ENCODE data around the gene ACADVL.

Gene ACADVL

DNA sequence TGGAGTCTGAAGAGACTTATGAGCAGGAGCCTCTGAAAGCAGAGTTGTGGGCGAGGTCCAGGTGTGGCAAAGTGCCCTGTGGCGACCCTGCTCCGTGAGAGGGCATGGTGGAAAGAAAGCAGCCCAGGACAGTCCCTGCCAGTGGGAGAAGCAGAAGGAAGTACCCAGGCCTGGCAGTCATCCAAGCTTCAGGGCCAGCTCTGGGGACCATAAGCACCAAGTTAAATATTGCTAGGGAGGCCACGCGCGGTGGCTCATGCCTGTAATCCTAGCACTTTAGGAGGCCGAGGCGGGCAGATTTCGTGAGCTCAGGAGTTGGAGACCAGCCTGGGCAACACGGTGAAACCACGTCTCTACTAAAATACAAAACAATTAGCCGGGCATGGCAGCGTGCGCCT is 35.6 kb upstream of the ACADVL start:
- H3K4me2 ChIP-seq (ENCODE audit: low read depth, low read length, poor library complexity, severe bottlenecking), result no peak overlapping the region
- no peaks in the 10 kb centered on the region for H4K20me1 ChIP-seq (ENCODE audit: low read depth, low read length)
- H3K79me2 ChIP-seq (ENCODE audit: insufficient read depth, low read length), result no peaks in the 10 kb centered on the region
- TF ChIP-seq, protein P1, sequence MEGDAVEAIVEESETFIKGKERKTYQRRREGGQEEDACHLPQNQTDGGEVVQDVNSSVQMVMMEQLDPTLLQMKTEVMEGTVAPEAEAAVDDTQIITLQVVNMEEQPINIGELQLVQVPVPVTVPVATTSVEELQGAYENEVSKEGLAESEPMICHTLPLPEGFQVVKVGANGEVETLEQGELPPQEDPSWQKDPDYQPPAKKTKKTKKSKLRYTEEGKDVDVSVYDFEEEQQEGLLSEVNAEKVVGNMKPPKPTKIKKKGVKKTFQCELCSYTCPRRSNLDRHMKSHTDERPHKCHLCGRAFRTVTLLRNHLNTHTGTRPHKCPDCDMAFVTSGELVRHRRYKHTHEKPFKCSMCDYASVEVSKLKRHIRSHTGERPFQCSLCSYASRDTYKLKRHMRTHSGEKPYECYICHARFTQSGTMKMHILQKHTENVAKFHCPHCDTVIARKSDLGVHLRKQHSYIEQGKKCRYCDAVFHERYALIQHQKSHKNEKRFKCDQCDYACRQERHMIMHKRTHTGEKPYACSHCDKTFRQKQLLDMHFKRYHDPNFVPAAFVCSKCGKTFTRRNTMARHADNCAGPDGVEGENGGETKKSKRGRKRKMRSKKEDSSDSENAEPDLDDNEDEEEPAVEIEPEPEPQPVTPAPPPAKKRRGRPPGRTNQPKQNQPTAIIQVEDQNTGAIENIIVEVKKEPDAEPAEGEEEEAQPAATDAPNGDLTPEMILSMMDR (IDR thresholded peaks at IDR 0.05; ENCODE audit: insufficient read depth, low read length, poor library complexity, severe bottlenecking), result no peak
- no peak for TF ChIP-seq EZH2phosphoT487 (conservative IDR thresholded peaks at IDR 0.05; ENCODE audit: low read length)
- H3K36me3 ChIP-seq (ENCODE audit: low read length), result no peaks in the 10 kb centered on the region
- no peaks in the 10 kb centered on the region for H3K9me3 ChIP-seq (ENCODE audit: insufficient read depth, low read length)
- H3K9ac ChIP-seq (ENCODE audit: low read length), result no peak overlapping the region
- no peak overlapping the region for H3K4me3 ChIP-seq (ENCODE audit: insufficient read depth, low read length, poor library complexity, severe bottlenecking)
- H3K9me2 ChIP-seq (replicated peaks; ENCODE audit: insufficient read depth, low read length), result no peaks in the 10 kb centered on the region
- H3K27me3 ChIP-seq (ENCODE audit: low read length), result no peaks in the 10 kb centered on the region
- H3F3A ChIP-seq (ENCODE audit: insufficient read depth), result no peaks in the 10 kb centered on the region
- no peak overlapping the region for H2AFZ ChIP-seq (ENCODE audit: low read depth, low read length, severe bottlenecking)
- no peak overlapping the region for H3K27ac ChIP-seq (ENCODE audit: low read depth, low read length)

DNA sequence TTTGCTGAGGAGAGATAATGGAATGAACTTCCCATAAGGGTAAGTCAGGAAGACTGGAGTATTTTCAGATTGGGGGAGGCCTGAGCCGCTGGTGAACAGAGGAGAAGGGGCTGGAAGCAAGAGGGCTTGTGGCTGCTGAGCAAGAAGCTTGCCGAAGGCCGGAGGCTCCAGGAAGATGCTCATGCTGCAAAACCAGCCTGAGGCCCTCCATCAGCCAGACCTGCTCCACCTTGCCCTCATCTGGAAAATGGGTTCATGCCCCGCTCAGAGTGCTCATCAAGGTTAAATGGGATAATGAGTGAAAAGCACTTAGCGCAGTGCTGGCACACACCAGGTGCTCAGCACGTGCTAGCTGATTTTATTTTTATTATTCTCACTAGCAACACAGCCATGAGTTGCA is 35.1 kb upstream of the ACADVL start:
- Histone ChIP-seq H3K4me3 (ENCODE audit: insufficient read depth, low read length, poor library complexity, severe bottlenecking) (no peak overlapping the region), H3K9me2 (replicated peaks; ENCODE audit: insufficient read depth, low read length) (no peaks in the 10 kb centered on the region), H4K20me1 (ENCODE audit: low read depth, low read length) (no peaks in the 10 kb centered on the region), H3K9me3 (ENCODE audit: insufficient read depth, low read length) (no peaks in the 10 kb centered on the region), H2AFZ (ENCODE audit: low read depth, low read length, severe bottlenecking) (no peak overlapping the region), H3K27me3 (ENCODE audit: low read length) (no peaks in the 10 kb centered on the region), H3K9ac (ENCODE audit: low read length) (no peak overlapping the region), H3K79me2 (ENCODE audit: insufficient read depth, low read length) (no peaks in the 10 kb centered on the region), H3K27ac (ENCODE audit: low read depth, low read length) (no peak overlapping the region), H3K36me3 (ENCODE audit: low read length) (no peaks in the 10 kb centered on the region), H3F3A (ENCODE audit: insufficient read depth) (no peaks in the 10 kb centered on the region), H3K4me2 (ENCODE audit: low read depth, low read length, poor library complexity, severe bottlenecking) (no peak overlapping the region)
- no peak for TF ChIP-seq EZH2phosphoT487 (conservative IDR thresholded peaks at IDR 0.05; ENCODE audit: low read length)
- TF ChIP-seq, protein P1 (IDR thresholded peaks at IDR 0.05; ENCODE audit: insufficient read depth, low read length, poor library complexity, severe bottlenecking), result no peak

DNA sequence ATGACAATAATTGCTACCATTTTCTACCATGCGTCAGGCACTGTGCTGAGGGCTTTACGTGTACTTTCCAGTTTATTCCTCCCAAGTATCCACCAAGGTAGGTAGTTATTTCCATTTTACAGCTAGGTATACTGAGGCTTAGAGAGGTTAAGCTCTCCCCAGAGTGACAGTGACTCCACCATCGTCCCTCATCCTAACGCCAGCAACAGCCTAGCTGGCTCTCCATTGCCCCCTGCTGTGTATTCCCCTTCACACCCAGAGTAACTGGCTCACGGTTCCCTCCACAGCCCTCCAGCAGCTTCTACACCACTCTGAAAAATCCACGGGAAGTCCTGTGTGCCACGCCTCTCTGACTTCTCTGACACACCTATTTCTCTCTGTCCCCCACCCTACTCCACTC is 33.5 kb upstream of the ACADVL start:
- Histone ChIP-seq H4K20me1 (ENCODE audit: low read depth, low read length) (no peaks in the 10 kb centered on the region), H3K36me3 (ENCODE audit: low read length) (no peaks in the 10 kb centered on the region), H2AFZ (ENCODE audit: low read depth, low read length, severe bottlenecking) (no peak overlapping the region), H3K9ac (ENCODE audit: low read length) (no peak overlapping the region), H3K9me3 (ENCODE audit: insufficient read depth, low read length) (no peaks in the 10 kb centered on the region), H3K27me3 (ENCODE audit: low read length) (no peaks in the 10 kb centered on the region), H3K4me2 (ENCODE audit: low read depth, low read length, poor library complexity, severe bottlenecking) (no peak overlapping the region), H3K27ac (ENCODE audit: low read depth, low read length) (no peak overlapping the region), H3K79me2 (ENCODE audit: insufficient read depth, low read length) (no peaks in the 10 kb centered on the region), H3F3A (ENCODE audit: insufficient read depth) (no peaks in the 10 kb centered on the region), H3K9me2 (replicated peaks; ENCODE audit: insufficient read depth, low read length) (no peaks in the 10 kb centered on the region), H3K4me3 (ENCODE audit: insufficient read depth, low read length, poor library complexity, severe bottlenecking) (no peak overlapping the region)
- TF ChIP-seq, protein P1 (IDR thresholded peaks at IDR 0.05; ENCODE audit: insufficient read depth, low read length, poor library complexity, severe bottlenecking), result no peak
- no peak for TF ChIP-seq EZH2phosphoT487 (conservative IDR thresholded peaks at IDR 0.05; ENCODE audit: low read length)
